ENCODE data around the gene DDX20. TPM values are rescaled to one million over a fixed set of nuclear protein-coding genes. Genes with fewer than 3 reads are reported as not detected.
A peak's percentile ranks its signal among the peaks of the same experiment; 100 is the strongest.

DDX20 gene
- total RNA-seq, 1 donor from 2014 or later: 13.2 TPM

DNA sequence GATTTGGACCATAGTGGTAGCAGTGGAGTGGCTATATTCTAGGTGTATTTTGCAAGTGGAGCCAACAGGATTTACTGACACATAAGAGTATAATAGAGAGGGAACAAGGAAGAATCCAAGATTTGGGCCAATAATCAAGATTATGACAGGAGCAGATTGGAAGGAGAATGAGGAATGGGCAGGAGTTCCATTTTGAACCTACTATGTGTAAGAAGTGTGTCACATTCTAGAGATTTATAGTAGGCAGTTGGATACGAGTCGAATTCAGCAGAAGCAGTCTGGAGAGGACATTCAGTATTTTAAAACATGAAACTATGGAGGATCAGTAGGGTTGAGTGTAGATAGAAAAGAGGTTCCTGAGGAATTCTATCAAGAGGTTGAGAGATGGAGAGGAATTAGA lies 38.3 kb upstream of the DDX20 start:
- DNase-seq (ENCODE audit: low read depth) (no peak), FAIRE-seq (no peak)
- H3K4me3 ChIP-seq (ENCODE audit: low read depth, low read length): no peak overlapping the region
- H3K27me3 ChIP-seq (ENCODE audit: control insufficient read depth, insufficient read depth, low read length): no peaks in the 10 kb centered on the region
- TF ChIP-seq, protein P1, sequence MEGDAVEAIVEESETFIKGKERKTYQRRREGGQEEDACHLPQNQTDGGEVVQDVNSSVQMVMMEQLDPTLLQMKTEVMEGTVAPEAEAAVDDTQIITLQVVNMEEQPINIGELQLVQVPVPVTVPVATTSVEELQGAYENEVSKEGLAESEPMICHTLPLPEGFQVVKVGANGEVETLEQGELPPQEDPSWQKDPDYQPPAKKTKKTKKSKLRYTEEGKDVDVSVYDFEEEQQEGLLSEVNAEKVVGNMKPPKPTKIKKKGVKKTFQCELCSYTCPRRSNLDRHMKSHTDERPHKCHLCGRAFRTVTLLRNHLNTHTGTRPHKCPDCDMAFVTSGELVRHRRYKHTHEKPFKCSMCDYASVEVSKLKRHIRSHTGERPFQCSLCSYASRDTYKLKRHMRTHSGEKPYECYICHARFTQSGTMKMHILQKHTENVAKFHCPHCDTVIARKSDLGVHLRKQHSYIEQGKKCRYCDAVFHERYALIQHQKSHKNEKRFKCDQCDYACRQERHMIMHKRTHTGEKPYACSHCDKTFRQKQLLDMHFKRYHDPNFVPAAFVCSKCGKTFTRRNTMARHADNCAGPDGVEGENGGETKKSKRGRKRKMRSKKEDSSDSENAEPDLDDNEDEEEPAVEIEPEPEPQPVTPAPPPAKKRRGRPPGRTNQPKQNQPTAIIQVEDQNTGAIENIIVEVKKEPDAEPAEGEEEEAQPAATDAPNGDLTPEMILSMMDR (IDR thresholded peaks at IDR 0.05; ENCODE audit: insufficient read depth, low read length, severe bottlenecking): no peak
- no peaks in the 10 kb centered on the region for H3K36me3 ChIP-seq (ENCODE audit: control insufficient read depth, insufficient read depth, low read length)

DNA sequence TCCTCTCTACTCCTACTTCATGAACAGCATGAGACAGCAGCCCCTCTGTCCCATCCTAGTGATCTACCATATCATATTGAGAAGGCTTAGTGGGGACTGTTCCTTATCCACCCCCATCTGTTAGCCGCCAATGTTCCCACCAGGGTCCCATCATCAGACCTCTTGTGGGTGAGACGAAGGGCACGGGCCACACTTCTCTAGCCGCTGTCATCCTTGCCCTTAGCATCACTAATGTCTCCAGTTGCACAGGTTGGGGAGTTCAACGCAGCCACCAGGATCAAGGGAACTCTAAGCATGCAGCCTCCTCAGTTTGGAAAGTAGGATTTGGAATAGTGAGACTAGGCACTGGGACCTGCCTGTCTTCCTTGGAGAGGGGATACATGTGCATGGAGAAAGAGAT lies 36.6 kb upstream of the DDX20 start:
- TF ChIP-seq, protein P1 (IDR thresholded peaks at IDR 0.05; ENCODE audit: insufficient read depth, low read length, severe bottlenecking): no peak
- Histone ChIP-seq H3K36me3 (ENCODE audit: control insufficient read depth, insufficient read depth, low read length) (no peaks in the 10 kb centered on the region), H3K27me3 (ENCODE audit: control insufficient read depth, insufficient read depth, low read length) (no peaks in the 10 kb centered on the region), H3K4me3 (ENCODE audit: low read depth, low read length) (no peak overlapping the region)
- FAIRE-seq (no peak), DNase-seq (ENCODE audit: low read depth) (no peak)

DNA sequence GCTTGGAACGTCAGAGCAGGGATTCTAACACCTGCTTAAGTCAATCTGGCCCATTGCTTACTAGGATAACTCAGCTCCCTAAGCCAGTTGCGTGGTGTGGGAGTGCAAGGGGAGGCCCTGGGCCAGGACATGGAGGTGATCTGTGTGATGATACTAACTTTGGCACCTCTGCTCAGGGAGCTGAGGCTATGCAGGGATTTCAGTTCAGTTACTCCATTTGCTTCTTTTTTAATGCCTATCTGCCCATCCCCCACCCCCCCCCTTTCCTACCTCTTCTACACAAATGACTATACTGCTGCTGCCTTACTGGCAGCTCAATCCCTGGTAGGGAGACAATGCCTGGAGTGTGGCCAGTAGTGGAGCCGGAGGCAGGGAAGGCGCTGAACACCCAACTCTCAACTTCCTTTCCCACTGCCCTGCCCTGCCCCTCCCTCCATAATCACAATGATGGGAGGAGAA lies 36.0 kb upstream of the DDX20 start:
- TF ChIP-seq, protein P1 (IDR thresholded peaks at IDR 0.05; ENCODE audit: insufficient read depth, low read length, severe bottlenecking): no peak
- Histone ChIP-seq H3K4me3 (ENCODE audit: low read depth, low read length) (no peak overlapping the region), H3K36me3 (ENCODE audit: control insufficient read depth, insufficient read depth, low read length) (no peaks in the 10 kb centered on the region), H3K27me3 (ENCODE audit: control insufficient read depth, insufficient read depth, low read length) (no peaks in the 10 kb centered on the region)
- DNase-seq (ENCODE audit: low read depth): peak; percentile 21
- FAIRE-seq: no peak

DNA sequence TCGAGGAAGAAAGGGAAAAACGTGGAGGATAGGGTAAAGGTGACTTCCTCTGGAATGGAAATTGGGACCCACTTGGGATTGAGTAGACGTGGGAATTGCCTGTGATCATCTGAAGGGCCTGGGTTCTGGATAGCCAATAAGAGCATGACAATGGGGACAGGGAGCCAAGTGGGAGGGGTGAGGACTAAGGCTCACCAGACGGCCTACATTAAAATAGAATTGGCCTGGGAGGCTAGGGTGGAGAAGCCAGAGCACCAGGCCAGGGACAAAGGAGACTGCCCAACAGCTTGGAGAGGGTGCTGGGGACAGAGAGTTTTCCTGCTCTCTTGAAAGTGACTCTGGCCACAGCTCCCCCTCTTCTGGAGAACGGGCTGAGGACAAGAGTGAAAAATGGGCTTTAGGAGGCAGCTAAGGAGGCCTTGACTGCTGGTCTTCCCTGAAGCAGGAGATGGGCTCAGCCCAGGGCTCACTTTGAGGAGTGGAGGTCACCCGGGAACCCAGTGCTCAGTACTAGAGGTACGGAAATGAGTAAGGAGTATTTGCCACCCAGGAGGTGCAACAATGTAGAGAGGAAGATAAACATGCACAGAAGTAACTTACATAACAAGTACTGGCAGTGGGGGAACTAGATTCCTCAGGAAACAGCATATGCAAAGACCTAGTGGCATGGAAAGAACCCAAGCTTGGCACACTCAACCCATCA lies 35.3 kb upstream of the DDX20 start:
- TF ChIP-seq, protein P1 (IDR thresholded peaks at IDR 0.05; ENCODE audit: insufficient read depth, low read length, severe bottlenecking): no peak
- no peaks in the 10 kb centered on the region for H3K27me3 ChIP-seq (ENCODE audit: control insufficient read depth, insufficient read depth, low read length)
- no peak for FAIRE-seq
- H3K36me3 ChIP-seq (ENCODE audit: control insufficient read depth, insufficient read depth, low read length): no peaks in the 10 kb centered on the region
- H3K4me3 ChIP-seq (ENCODE audit: low read depth, low read length): no peak overlapping the region
- peak; percentile 54 for DNase-seq (ENCODE audit: low read depth)

DNA sequence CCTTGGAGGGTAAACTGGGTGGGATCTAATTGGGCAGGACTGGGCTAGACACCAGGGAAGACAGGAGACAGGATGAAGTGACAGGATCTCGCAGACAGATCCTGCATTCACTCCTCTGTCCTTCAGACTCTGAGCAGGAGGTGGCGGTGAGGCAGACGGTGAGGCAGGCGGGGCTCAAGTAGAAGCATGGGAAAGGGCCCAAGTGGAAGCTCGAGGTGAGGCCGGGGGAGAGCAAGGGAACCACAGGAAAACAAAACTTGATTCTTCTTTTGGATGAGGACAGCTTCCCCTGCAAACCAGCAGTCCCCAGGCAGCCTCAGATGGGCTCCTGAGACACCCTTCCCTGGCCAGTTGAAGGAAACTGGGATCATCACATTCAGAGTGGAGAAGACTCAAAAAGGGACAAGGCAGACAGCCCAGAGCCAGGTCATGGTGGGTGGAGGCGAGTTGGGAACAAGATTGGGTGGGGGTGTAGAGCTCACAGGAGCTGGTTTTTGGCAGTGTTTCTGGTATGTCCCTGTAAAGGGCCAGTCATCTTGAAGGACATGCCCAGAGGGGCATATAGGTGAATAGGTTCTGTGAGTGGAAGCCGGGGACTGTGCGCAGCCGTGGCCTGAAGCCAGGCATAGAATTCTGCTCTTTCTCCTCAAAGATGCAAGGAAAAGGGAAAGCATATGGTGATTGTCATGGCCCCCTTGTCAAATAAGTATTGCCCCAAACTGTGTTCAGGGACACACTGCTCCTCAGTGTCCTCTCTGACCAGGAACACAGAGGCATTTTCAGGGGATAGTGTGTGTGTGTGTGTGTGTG lies 34.5 kb upstream of the DDX20 start:
- TF ChIP-seq, protein P1 (IDR thresholded peaks at IDR 0.05; ENCODE audit: insufficient read depth, low read length, severe bottlenecking): no peak
- Histone ChIP-seq H3K36me3 (ENCODE audit: control insufficient read depth, insufficient read depth, low read length) (no peaks in the 10 kb centered on the region), H3K27me3 (ENCODE audit: control insufficient read depth, insufficient read depth, low read length) (no peaks in the 10 kb centered on the region), H3K4me3 (ENCODE audit: low read depth, low read length) (no peak overlapping the region)
- FAIRE-seq: no peak
- peak; percentile 20 for DNase-seq (ENCODE audit: low read depth)

Data from bronchial epithelial cell (primary cell).